GM06990 (cell line): ENCODE data around the gene FEM1B.

Source experiments
- DNase-seq: peaks from one replicate; pipeline ENCODE4 v3.0.0-alpha.2; 2011; ENCODE audit not compliant: insufficient read length; ENCODE audit errors: extremely low read depth
- H3K27me3 ChIP-seq: replicated peaks from 2 replicates; pipeline ENCODE4 v1.6.0; 2011; ENCODE audit warnings: low read length; ENCODE audit not compliant: control insufficient read depth, insufficient read depth
- H3K36me3 ChIP-seq: 2 replicates; pipeline ENCODE4 v1.5.1; 2011; ENCODE audit warnings: low read length; ENCODE audit not compliant: control insufficient read depth, insufficient read depth
- H3K4me3 ChIP-seq: replicated peaks from 2 replicates; pipeline ENCODE4 v1.5.1; 2011; ENCODE audit warnings: low read depth, mild to moderate bottlenecking, control low read depth, low read length
- CTCF ChIP-seq: IDR thresholded peaks from 2 replicates; pipeline ENCODE4 v1.5.1; 2011; ENCODE audit warnings: low read length, control low read depth, mild to moderate bottlenecking, inconsistent platforms; ENCODE audit not compliant: insufficient read depth, poor library complexity, severe bottlenecking

FEM1B gene

DNA sequence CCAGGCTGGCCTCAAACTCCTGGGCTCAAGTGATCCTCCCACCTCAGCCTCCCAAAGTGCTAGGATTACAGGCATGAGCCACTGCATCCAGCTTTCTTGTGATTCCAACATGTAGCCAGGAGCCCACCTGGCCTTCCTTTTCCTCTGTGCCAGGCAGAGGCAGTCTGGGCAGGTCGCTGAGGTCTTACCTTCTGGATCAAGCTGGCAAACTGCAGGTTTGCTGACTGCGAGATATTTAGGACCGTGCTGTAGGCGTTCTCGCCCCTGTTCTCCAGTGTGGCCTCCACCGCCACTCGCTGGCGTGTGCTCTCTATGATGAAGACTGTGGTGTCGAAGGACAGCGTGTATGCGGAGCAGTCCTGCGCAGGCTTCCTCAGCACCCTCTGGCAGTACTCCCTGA is 42.5 kb downstream of the FEM1B start:
- TF ChIP-seq CTCF: no peak
- Histone ChIP-seq H3K27me3 (peaks cover 1% of the 10 kb centered on the region; the same call in 1 of the 2 replicates), H3K4me3 (no peak overlapping the region), H3K36me3 (no peaks in the 10 kb centered on the region)
- DNase-seq: no peak

- no peak for TF ChIP-seq CTCF
- Histone ChIP-seq H3K27me3 (peaks cover 1% of the 10 kb centered on the region; the same call in 1 of the 2 replicates), H3K4me3 (no peak overlapping the region), H3K36me3 (no peaks in the 10 kb centered on the region)
- DNase-seq: no peak
Measured at GRCh38 chr15:68321229-68321628, 43.7 kb downstream of the FEM1B start.

- H3K36me3 ChIP-seq: no peaks in the 10 kb centered on the region
- no peak for TF ChIP-seq CTCF
- DNase-seq: no peak
- H3K27me3 ChIP-seq: peaks cover 1% of the 10 kb centered on the region
- no peak overlapping the region for H3K4me3 ChIP-seq
Measured at GRCh38 chr15:68322796-68323195, 45.3 kb downstream of the FEM1B start.

- H3K36me3 ChIP-seq: no peaks in the 10 kb centered on the region
- DNase-seq: no peak
- peaks cover 1% of the 10 kb centered on the region for H3K27me3 ChIP-seq
- no peak for TF ChIP-seq CTCF
- no peak overlapping the region for H3K4me3 ChIP-seq
Measured at GRCh38 chr15:68325726-68326125, 48.2 kb downstream of the FEM1B start.

- Histone ChIP-seq H3K36me3 (no peaks in the 10 kb centered on the region), H3K4me3 (no peak overlapping the region), H3K27me3 (no peaks in the 10 kb centered on the region; the same call in none of the 2 replicates)
- DNase-seq: no peak
- TF ChIP-seq CTCF: no peak
Measured at GRCh38 chr15:68326711-68327354, 49.3 kb downstream of the FEM1B start.

GRCh38 chr15:68328443-68328842 is 50.9 kb downstream of the FEM1B start:
- Histone ChIP-seq H3K36me3 (no peaks in the 10 kb centered on the region), H3K27me3 (no peaks in the 10 kb centered on the region; the same call in none of the 2 replicates), H3K4me3 (no peak overlapping the region)
- TF ChIP-seq CTCF: no peak
- no peak for DNase-seq
